A673 (cell line): ENCODE measurements around the gene PLD2. TPM values are rescaled to one million over a fixed set of nuclear protein-coding genes. Genes with fewer than 3 reads are reported as not detected.

Source experiments
- BruUV-seq: library from RNA; stranded (reverse); fragments of 400-500 nt; replicated peaks from 2 replicates; lab custom pipeline; 2021; lab: Mats Ljungman, UMichigan
- CTCF ChIA-PET: fragments of 300-600 bp; sonication (Branson Sonifier 250); formaldehyde crosslinking; loops from one replicate; lab custom pipeline; 2022; ENCODE audit warnings: antibody characterized with exemption; lab: Charles Lee
- POLR2A ChIA-PET: fragments of 300-600 bp; sonication (Branson Sonifier 250); formaldehyde crosslinking; loops from one replicate; lab custom pipeline; 2022; ENCODE audit warnings: antibody characterized with exemption; ENCODE audit not compliant: low non-redundant PET; lab: Charles Lee
- DNase-seq: peaks from one replicate; pipeline ENCODE4 v3.0.0-alpha.2; 2015; ENCODE audit warnings: low spot score
- H3K27ac ChIP-seq: fragments of 200-600 bp; sonication (generic); 2 replicates; pipeline ENCODE4 v1.5.1; 2016; ENCODE audit warnings: mixed run types, low read depth, mild to moderate bottlenecking, mixed read lengths, antibody characterized with exemption, low read length; ENCODE audit not compliant: poor library complexity, severe bottlenecking
- H3K27me3 ChIP-seq: fragments of 200-600 bp; sonication (generic); replicated peaks from 2 replicates; pipeline ENCODE4 v1.6.1; 2017; ENCODE audit warnings: mixed run types, low read depth, mild to moderate bottlenecking, mixed read lengths, antibody characterized with exemption, low read length; ENCODE audit not compliant: insufficient read depth, poor library complexity
- H3K36me3 ChIP-seq: fragments of 200-600 bp; sonication (generic); 2 replicates; pipeline ENCODE4 v1.6.1; 2016; ENCODE audit warnings: mixed run types, mild to moderate bottlenecking, mixed read lengths, antibody characterized with exemption, low read length; ENCODE audit not compliant: insufficient read depth, poor library complexity, severe bottlenecking
- H3K4me1 ChIP-seq: fragments of 200-600 bp; sonication (generic); 2 replicates; pipeline ENCODE4 v1.6.1; 2017; ENCODE audit warnings: mixed run types, mild to moderate bottlenecking, mixed read lengths, antibody characterized with exemption, low read length; ENCODE audit not compliant: insufficient read depth, poor library complexity, severe bottlenecking
- H3K4me3 ChIP-seq: fragments of 200-600 bp; sonication (generic); 2 replicates; pipeline ENCODE4 v1.5.1; 2016; ENCODE audit warnings: low read depth, mixed run types, mild to moderate bottlenecking, mixed read lengths, low read length; ENCODE audit not compliant: poor library complexity, severe bottlenecking
- H3K9me3 ChIP-seq: fragments of 200-600 bp; sonication (generic); 2 replicates; pipeline ENCODE4 v1.6.1; 2016; ENCODE audit warnings: mixed run types, low read depth, mild to moderate bottlenecking, mixed read lengths, antibody characterized with exemption, low read length; ENCODE audit not compliant: poor library complexity, severe bottlenecking
- EZH2 ChIP-seq: fragments of 200-600 bp; sonication (generic); IDR thresholded peaks from 2 replicates; pipeline ENCODE4 v1.6.1; 2017; ENCODE audit warnings: borderline replicate concordance, low read depth, mild to moderate bottlenecking, mixed read lengths, antibody characterized with exemption, low read length; ENCODE audit not compliant: poor library complexity, severe bottlenecking
- intact Hi-C: fragments of 100-400 bp; cut with micrococcal nuclease; formaldehyde crosslinking; loops from one replicate; pipeline ENCODE4 v1.10.0; 2022; ENCODE audit not compliant: unreplicated experiment
- total RNA-seq: library from RNA; stranded (reverse); gene quantifications from 2 replicates; pipeline ENCODE4 v1.2.3, GENCODE V29; 2021
- TF ChIP-seq, protein P1 (sequence below): fragments of 300-800, 200-600 bp; sonication (generic); conservative IDR thresholded peaks from 2 replicates; pipeline ENCODE4 v1.5.1; 2017; ENCODE audit warnings: low read depth, mild to moderate bottlenecking, antibody characterized with exemption, low read length, moderate library complexity, mixed read lengths

PLD2 gene
- total RNA-seq, 1 experiment from 2014 or later = 20.1 TPM

DNA sequence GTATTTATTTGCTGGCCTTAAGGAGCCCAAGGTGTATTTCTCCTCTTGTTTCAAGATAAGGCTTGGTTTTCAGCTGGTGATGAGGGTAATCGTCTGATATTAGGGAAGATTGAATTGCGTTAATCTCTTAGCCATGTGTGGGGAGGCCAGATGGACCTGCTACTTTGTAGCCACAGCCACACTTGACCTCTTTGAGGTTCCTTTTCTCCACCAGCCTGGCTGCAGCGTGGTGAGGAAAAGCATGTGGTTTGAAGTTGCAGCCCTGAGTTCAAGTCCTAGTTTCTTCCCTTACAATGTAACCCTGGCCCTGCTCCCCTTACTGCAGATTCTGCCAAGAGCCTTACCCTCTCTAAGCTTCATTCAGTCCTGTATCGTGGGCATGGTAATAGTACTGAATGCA, 29.3 kb downstream of the PLD2 start:
- CTCF ChIA-PET = no interaction called here

DNA sequence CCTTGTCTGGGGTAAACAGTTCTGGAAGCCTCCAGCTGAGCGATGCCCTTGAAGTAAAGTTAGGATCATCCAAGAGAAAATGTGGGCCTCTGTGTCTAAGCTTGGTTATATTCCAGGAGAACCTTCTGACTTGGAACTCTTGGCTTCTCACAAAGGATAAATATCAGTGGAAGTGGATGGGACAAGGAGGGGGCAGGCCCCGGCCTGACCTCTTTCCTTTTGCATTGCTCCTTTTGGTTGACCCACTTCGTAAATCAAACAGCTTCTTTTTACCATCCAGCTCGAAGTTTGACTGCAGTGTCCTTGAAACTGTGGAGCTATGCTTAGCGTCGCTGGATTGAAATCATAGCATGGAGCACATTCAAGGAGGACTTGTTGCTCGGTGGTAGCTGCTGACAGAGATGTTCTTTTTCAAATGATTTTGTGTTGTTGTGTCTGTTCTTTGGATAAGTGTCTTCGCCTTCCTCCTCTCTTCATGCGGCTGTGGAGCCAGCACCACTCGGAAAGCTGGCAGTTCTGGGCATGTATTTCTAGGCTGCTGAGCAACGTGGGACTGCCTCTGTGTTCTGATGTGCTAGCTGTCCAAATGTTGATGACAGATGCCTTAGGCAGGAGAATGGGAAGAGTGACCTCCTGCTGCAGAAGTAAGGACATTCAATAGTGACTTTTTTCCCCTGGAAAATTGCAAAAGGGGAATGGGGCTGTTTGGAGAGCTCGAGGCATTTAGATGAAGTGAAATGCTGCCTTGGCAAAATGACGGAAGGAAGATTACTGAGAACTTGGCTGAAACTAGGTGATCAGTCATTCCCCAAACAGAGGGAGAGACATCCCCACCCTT, 30.7 kb downstream of the PLD2 start:
- TF ChIP-seq, protein P1, sequence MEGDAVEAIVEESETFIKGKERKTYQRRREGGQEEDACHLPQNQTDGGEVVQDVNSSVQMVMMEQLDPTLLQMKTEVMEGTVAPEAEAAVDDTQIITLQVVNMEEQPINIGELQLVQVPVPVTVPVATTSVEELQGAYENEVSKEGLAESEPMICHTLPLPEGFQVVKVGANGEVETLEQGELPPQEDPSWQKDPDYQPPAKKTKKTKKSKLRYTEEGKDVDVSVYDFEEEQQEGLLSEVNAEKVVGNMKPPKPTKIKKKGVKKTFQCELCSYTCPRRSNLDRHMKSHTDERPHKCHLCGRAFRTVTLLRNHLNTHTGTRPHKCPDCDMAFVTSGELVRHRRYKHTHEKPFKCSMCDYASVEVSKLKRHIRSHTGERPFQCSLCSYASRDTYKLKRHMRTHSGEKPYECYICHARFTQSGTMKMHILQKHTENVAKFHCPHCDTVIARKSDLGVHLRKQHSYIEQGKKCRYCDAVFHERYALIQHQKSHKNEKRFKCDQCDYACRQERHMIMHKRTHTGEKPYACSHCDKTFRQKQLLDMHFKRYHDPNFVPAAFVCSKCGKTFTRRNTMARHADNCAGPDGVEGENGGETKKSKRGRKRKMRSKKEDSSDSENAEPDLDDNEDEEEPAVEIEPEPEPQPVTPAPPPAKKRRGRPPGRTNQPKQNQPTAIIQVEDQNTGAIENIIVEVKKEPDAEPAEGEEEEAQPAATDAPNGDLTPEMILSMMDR = no peak
- TF ChIP-seq EZH2 = no peak
- H3K4me1 ChIP-seq = peaks cover 11% of the 10 kb centered on the region
- no peak for DNase-seq
- no peaks in the 10 kb centered on the region for H3K9me3 ChIP-seq
- ChIA-PET POLR2A (no interaction called here), CTCF (interaction anchor here (0.7 kb wide), 1 partner anchor 14 kb away, joined by 3 read pairs; no protein-coding TSS in a partner anchor)
- intact Hi-C loops = no loop called here
- no peaks in the 10 kb centered on the region for H3K36me3 ChIP-seq
- no peak overlapping the region for H3K27ac ChIP-seq
- H3K27me3 ChIP-seq = no peaks in the 10 kb centered on the region
- no TSS peak for BruUV-seq
- no peak overlapping the region for H3K4me3 ChIP-seq

More for the DNA sequence above, 29.3 kb downstream of the PLD2 start:
- no peak for DNase-seq
- TF ChIP-seq EZH2 = no peak
- TF ChIP-seq, protein P1 = no peak
- H3K9me3 ChIP-seq = no peaks in the 10 kb centered on the region
- no TSS peak for BruUV-seq
- H3K36me3 ChIP-seq = no peaks in the 10 kb centered on the region
- H3K27ac ChIP-seq = peak overlapping the region; percentile 11
- H3K27me3 ChIP-seq = no peaks in the 10 kb centered on the region
- intact Hi-C loops = no loop called here
- POLR2A ChIA-PET = no interaction called here
- H3K4me3 ChIP-seq = no peak overlapping the region
- H3K4me1 ChIP-seq = peaks cover 11% of the 10 kb centered on the region

DNA sequence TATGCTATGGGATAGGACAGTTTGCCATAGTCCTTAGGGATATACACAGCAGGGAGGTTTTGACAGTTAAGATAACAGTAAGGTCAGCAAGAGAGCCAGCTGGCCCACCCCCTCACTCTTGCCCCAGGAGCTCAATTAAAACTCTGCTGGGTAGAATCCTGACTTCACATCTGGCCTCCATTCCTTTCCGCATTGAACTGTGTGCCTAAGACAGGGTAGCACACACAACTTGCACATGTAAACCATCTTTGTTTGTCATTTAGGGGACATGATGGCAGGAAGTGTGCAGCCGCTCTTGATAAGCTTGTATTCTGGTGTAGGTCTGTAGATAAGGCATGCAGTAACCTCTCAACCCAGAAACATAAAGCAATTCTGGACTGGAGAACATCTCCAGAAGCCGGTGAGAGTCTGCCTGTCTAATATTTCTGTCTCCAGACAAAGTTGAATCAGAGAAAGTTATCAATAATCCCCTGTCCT, 31.4 kb downstream of the PLD2 start:
- POLR2A ChIA-PET = no interaction called here
- CTCF ChIA-PET = no interaction called here
- H3K36me3 ChIP-seq = no peaks in the 10 kb centered on the region
- DNase-seq = no peak
- intact Hi-C loops = no loop called here
- no TSS peak for BruUV-seq
- no peaks in the 10 kb centered on the region for H3K9me3 ChIP-seq
- H3K27ac ChIP-seq = no peak overlapping the region
- H3K27me3 ChIP-seq = no peaks in the 10 kb centered on the region
- H3K4me1 ChIP-seq = peaks cover 11% of the 10 kb centered on the region
- TF ChIP-seq EZH2 = no peak
- TF ChIP-seq, protein P1 = no peak
- no peak overlapping the region for H3K4me3 ChIP-seq
